ENCODE results near the gene CD93. TPM values are rescaled to one million over a fixed set of nuclear protein-coding genes. Genes with fewer than 3 reads are reported as not detected.
A peak's percentile ranks its signal among the peaks of the same experiment; 100 is the strongest.

The CD93 gene
- total and polyA plus RNA-seq, 11 donors = 9.2 to 110 (median 45.7) TPM

DNA sequence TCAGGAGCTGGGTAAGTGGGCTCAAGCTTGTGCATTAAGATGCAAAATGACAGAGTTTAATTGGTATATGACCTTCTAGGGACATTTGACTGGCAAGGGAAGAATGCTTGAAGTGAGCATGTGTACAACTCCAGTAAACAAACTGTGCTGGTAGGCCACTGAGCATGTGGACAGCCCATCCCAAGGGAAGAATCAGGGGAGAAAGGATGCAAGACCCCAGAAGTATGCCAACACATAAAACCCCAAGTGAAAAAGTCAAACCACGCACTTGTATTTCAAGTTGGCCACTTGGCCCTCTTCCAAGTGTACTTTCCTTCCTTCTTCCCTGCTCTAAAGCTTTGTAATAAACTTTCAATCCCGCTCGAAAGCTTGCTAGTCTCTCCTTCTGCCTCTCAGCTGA is 26.3 kb downstream of the CD93 start:
- ATAC-seq = no peak

GRCh38 chr20:23059001-23059400 is 27.1 kb downstream of the CD93 start:
- no peak overlapping the region for H3K27ac ChIP-seq
- WGBS, 4 donors = 87 to 91% (median 90%) methylated on average over 3 of the region's 3 CpGs
- H3K27me3 ChIP-seq = no peaks in the 10 kb centered on the region
- no peak overlapping the region for H3K4me3 ChIP-seq
- H3K4me1 ChIP-seq = peaks cover 10 to 47% (median 36%) of the 10 kb centered on the region in 12 donors
- DNase-seq = no peak
- H3K36me3 ChIP-seq = no peaks in the 10 kb centered on the region
- ATAC-seq = no peak
- intact Hi-C loops (cut with DNase I) = loop anchor here in 7 of 10 donors (10.0 kb wide), 3 partner anchors 146 to 286 kb away; no protein-coding TSS in a partner anchor
- H3K9me3 ChIP-seq = peaks cover 0 to 11% (median 0%) of the 10 kb centered on the region in 12 donors
- no peak for TF ChIP-seq POLR2A (IDR thresholded peaks at IDR 0.05)
- no peak for TF ChIP-seq CTCF (IDR thresholded peaks at IDR 0.05)

More for the DNA sequence above, 26.3 kb downstream of the CD93 start:
- Histone ChIP-seq H3K36me3 (no peaks in the 10 kb centered on the region), H3K9me3 (peaks cover 0 to 11% (median 0%) of the 10 kb centered on the region in 12 donors), H3K27ac (no peak overlapping the region), H3K4me3 (no peak overlapping the region), H3K4me1 (peaks cover 10 to 51% (median 36%) of the 10 kb centered on the region in 12 donors), H3K27me3 (no peaks in the 10 kb centered on the region)
- no peak for DNase-seq
- intact Hi-C loops (cut with DNase I) = loop anchor here in 7 of 10 donors (10.0 kb wide), 3 partner anchors 145 to 285 kb away; no protein-coding TSS in a partner anchor
- 49 to 54% (median 51%) methylated on average over 3 of the region's 3 CpGs for WGBS, 4 donors
- no peak for TF ChIP-seq CTCF (IDR thresholded peaks at IDR 0.05)
- TF ChIP-seq POLR2A (IDR thresholded peaks at IDR 0.05) = no peak

GRCh38 chr20:23058240-23058639 is 27.9 kb downstream of the CD93 start:
- DNase-seq (no peak), ATAC-seq (no peak)
- H3K4me3 ChIP-seq = no peak overlapping the region
- H3K36me3 ChIP-seq = no peaks in the 10 kb centered on the region
- intact Hi-C loops (cut with DNase I) = loop anchor here in 7 of 10 donors (10.0 kb wide), 3 partner anchors 147 to 287 kb away; no protein-coding TSS in a partner anchor
- WGBS, 4 donors = 73 to 75% (median 74%) methylated on average over 1 of the region's 1 CpG
- H3K9me3 ChIP-seq = peaks cover 0 to 11% (median 0%) of the 10 kb centered on the region in 12 donors
- TF ChIP-seq CTCF (IDR thresholded peaks at IDR 0.05) (peak in 1 of 12 donors; percentile 7), POLR2A (IDR thresholded peaks at IDR 0.05) (no peak)
- H3K27me3 ChIP-seq = no peaks in the 10 kb centered on the region
- peaks cover 10 to 40% (median 30%) of the 10 kb centered on the region in 12 donors for H3K4me1 ChIP-seq
- H3K27ac ChIP-seq = no peak overlapping the region

GRCh38 chr20:23052904-23053303 is 33.2 kb downstream of the CD93 start:
- WGBS, 4 donors = 86 to 90% (median 87%) methylated on average over 5 of the region's 5 CpGs
- no peak for TF ChIP-seq POLR2A (IDR thresholded peaks at IDR 0.05)
- no peak for TF ChIP-seq CTCF (IDR thresholded peaks at IDR 0.05)

More at GRCh38 chr20:23052904-23053303, 33.2 kb downstream of the CD93 start:
- intact Hi-C loops (cut with DNase I) = loop anchor here in 9 of 10 donors (5.0 to 10.0 kb wide), 9 partner anchors 79 to 361 kb away; no protein-coding TSS in a partner anchor
- Histone ChIP-seq H3K4me1 (peaks cover 0 to 37% (median 16%) of the 10 kb centered on the region in 12 donors), H3K27me3 (peaks cover 0 to 37% (median 4%) of the 10 kb centered on the region in 9 donors), H3K9me3 (peaks cover 0 to 11% (median 0%) of the 10 kb centered on the region in 12 donors), H3K27ac (no peak overlapping the region), H3K4me3 (no peak overlapping the region), H3K36me3 (no peaks in the 10 kb centered on the region)
- no peak for DNase-seq
- no peak for ATAC-seq

Data from heart left ventricle (tissue), 16 donors.